K562 (cell line): ENCODE measurements around the gene PPARGC1A.

Experiments used
- CBX5 ChIP-seq: IDR thresholded peaks from 2 replicates; pipeline ENCODE4 v1.6.1; 2014; ENCODE audit warnings: low read depth, borderline replicate concordance
- COPS2 ChIP-seq: fragments of 450-650 bp; conservative IDR thresholded peaks from 2 replicates; pipeline ENCODE4 v1.6.1; 2016; ENCODE audit warnings: mild to moderate bottlenecking, moderate library complexity
- EP300 ChIP-seq: IDR thresholded peaks from 2 replicates; pipeline ENCODE4 v1.6.1; 2012; ENCODE audit warnings: low read length, improper control_type of control experiment
- ETV5 ChIP-seq: sonication (generic); formaldehyde crosslinking; IDR thresholded peaks from 2 replicates; pipeline ENCODE4 v1.4.0; 2020; ENCODE audit warnings: low read depth, mild to moderate bottlenecking, missing genetic modification reagents
- HMGN3 ChIP-seq: IDR thresholded peaks from 2 replicates; pipeline ENCODE4 v1.6.1; 2011; ENCODE audit warnings: borderline replicate concordance, low read depth, mild to moderate bottlenecking, mixed read lengths, low read length; ENCODE audit not compliant: insufficient read length; ENCODE audit errors: extremely low read depth
- MYC ChIP-seq, 2 experiments: fragments of 250-450 bp in 1 of 2; sonication (Bioruptor Pico) in 1 of 2; IDR thresholded peaks; 2 replicates each; pipeline versions ENCODE4 v1.5.1 to v1.6.1; 2012 to 2021; ENCODE audit warnings: low read depth in 2 of 2, borderline replicate concordance in 1 of 2, improper control_type of control experiment in 1 of 2, low read length in 1 of 2, mild to moderate bottlenecking in 1 of 2, moderate library complexity in 1 of 2
- NR2C1 ChIP-seq, 2 experiments: fragments of 450-650 bp; IDR thresholded peaks; 2 replicates each; pipeline ENCODE4 v1.6.1; 2017; ENCODE audit warnings: mild to moderate bottlenecking in 2 of 2, antibody characterized with exemption in 1 of 2, inconsistent platforms in 1 of 2, missing compliant biosample characterization in 1 of 2, missing genetic modification characterization in 1 of 2
- STAT5B ChIP-seq: fragments of 250-450 bp; sonication (Bioruptor Pico); IDR thresholded peaks from 2 replicates; pipeline ENCODE4 v1.8.0; 2021; ENCODE audit warnings: mild to moderate bottlenecking, inconsistent platforms
- TCF7 ChIP-seq: sonication (generic); IDR thresholded peaks from 2 replicates; pipeline ENCODE4 v1.6.1; 2016; ENCODE audit warnings: antibody characterized with exemption, borderline replicate concordance
- ZHX1 ChIP-seq: fragments of 150-350 bp; conservative IDR thresholded peaks from 2 replicates; pipeline ENCODE4 v1.6.1; 2014; ENCODE audit warnings: low read length
- ZNF431 ChIP-seq: sonication (generic); formaldehyde crosslinking; IDR thresholded peaks from 2 replicates; pipeline ENCODE4 v1.8.0; 2022; ENCODE audit warnings: mild to moderate bottlenecking, missing genetic modification reagents
- TF ChIP-seq, protein P1 (sequence below): fragments of 250-450 bp; sonication (Bioruptor Pico); IDR thresholded peaks from 2 replicates; pipeline ENCODE4 v1.8.0; 2021; ENCODE audit warnings: moderate library complexity, mild to moderate bottlenecking, inconsistent platforms
- TF ChIP-seq, protein P2 (sequence below): sonication (generic); formaldehyde crosslinking; IDR thresholded peaks from 2 replicates; pipeline ENCODE4 v1.8.0; 2023; ENCODE audit warnings: mild to moderate bottlenecking, missing genetic modification reagents
- TF ChIP-seq, protein P3 (sequence below), 3 experiments: IDR thresholded peaks in 2 of 3; conservative IDR thresholded peaks in 1 of 3; 2 replicates each; pipeline ENCODE4 v1.5.1; 2011 to 2012; ENCODE audit warnings: low read length in 3 of 3, mild to moderate bottlenecking in 3 of 3, control low read depth in 2 of 3, improper control_type of control experiment in 1 of 3, inconsistent platforms in 1 of 3, low read depth in 1 of 3, mixed read lengths in 1 of 3, moderate library complexity in 1 of 3; ENCODE audit not compliant: insufficient read depth in 2 of 3

GRCh38 chr4:23805450-23805851, 84.4 kb downstream of the PPARGC1A start:
- TF ChIP-seq CBX5 (no peak), ZHX1 (no peak), ETV5 (CRISPR knock-in tag) (no peak), TCF7 (no peak), HMGN3 (no peak), ZNF431 (no peak), STAT5B (no peak), EP300 (no peak), NR2C1 (IDR thresholded peaks at IDR 0.05) (no peak), NR2C1 (tag; IDR thresholded peaks at IDR 0.05) (no peak), COPS2 (no peak), MYC (IDR thresholded peaks at IDR 0.05; ENCODE audit: low read depth, low read length) (no peak), MYC (CRISPR knock-in tag; IDR thresholded peaks at IDR 0.05; ENCODE audit: borderline replicate concordance, low read depth) (no peak)
- TF ChIP-seq, protein P1, sequence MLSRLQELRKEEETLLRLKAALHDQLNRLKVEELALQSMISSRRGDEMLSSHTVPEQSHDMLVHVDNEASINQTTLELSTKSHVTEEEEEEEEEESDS = no peak
- TF ChIP-seq, protein P2, sequence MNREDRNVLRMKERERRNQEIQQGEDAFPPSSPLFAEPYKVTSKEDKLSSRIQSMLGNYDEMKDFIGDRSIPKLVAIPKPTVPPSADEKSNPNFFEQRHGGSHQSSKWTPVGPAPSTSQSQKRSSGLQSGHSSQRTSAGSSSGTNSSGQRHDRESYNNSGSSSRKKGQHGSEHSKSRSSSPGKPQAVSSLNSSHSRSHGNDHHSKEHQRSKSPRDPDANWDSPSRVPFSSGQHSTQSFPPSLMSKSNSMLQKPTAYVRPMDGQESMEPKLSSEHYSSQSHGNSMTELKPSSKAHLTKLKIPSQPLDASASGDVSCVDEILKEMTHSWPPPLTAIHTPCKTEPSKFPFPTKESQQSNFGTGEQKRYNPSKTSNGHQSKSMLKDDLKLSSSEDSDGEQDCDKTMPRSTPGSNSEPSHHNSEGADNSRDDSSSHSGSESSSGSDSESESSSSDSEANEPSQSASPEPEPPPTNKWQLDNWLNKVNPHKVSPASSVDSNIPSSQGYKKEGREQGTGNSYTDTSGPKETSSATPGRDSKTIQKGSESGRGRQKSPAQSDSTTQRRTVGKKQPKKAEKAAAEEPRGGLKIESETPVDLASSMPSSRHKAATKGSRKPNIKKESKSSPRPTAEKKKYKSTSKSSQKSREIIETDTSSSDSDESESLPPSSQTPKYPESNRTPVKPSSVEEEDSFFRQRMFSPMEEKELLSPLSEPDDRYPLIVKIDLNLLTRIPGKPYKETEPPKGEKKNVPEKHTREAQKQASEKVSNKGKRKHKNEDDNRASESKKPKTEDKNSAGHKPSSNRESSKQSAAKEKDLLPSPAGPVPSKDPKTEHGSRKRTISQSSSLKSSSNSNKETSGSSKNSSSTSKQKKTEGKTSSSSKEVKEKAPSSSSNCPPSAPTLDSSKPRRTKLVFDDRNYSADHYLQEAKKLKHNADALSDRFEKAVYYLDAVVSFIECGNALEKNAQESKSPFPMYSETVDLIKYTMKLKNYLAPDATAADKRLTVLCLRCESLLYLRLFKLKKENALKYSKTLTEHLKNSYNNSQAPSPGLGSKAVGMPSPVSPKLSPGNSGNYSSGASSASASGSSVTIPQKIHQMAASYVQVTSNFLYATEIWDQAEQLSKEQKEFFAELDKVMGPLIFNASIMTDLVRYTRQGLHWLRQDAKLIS = no peak
- TF ChIP-seq, protein P3, sequence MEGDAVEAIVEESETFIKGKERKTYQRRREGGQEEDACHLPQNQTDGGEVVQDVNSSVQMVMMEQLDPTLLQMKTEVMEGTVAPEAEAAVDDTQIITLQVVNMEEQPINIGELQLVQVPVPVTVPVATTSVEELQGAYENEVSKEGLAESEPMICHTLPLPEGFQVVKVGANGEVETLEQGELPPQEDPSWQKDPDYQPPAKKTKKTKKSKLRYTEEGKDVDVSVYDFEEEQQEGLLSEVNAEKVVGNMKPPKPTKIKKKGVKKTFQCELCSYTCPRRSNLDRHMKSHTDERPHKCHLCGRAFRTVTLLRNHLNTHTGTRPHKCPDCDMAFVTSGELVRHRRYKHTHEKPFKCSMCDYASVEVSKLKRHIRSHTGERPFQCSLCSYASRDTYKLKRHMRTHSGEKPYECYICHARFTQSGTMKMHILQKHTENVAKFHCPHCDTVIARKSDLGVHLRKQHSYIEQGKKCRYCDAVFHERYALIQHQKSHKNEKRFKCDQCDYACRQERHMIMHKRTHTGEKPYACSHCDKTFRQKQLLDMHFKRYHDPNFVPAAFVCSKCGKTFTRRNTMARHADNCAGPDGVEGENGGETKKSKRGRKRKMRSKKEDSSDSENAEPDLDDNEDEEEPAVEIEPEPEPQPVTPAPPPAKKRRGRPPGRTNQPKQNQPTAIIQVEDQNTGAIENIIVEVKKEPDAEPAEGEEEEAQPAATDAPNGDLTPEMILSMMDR (IDR thresholded peaks at IDR 0.05 in 2 of 3, conservative IDR thresholded peaks at IDR 0.05 in 1 of 3; ENCODE audit: insufficient read depth in 2 of 3, low read depth in 1 of 3, low read length in 3 of 3) = no peak
